Activated CD4-positive, alpha-beta T cell treated with anti-CD3 and anti-CD28 coated beads, Interleukin-2, amount 50 U/mL, for 16 hours (primary cell): ENCODE results near the gene DPH6.
"Not testable (repeated sequence)": the region's sequence is repeated elsewhere in the genome, so short reads cannot be mapped to it uniquely, and the experiment has no call there.

Experiments used
- DNase-seq: peaks from one replicate; pipeline ENCODE4 v3.0.0-alpha.2; 2020

Gene DPH6

DNA sequence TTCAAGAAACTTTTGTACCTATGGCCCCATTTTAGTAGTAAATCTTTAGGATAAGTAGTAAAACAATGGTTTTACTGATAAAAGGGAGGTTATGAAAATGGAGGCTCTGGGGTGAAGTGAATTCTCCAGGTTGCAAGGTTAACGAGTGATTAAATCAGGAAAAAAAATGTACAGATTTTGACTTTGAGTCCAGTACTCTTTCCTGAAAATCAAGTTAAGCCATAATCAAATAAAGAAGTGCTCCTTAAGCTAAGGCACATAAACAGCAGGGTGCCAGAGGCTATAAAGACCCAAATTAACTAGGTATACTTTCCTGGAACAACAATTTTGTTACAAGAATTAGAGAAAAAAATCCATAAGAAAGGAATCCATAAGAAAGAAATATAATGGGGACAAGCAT lies 114.7 kb downstream of the DPH6 start:
- no peak for DNase-seq

DNA sequence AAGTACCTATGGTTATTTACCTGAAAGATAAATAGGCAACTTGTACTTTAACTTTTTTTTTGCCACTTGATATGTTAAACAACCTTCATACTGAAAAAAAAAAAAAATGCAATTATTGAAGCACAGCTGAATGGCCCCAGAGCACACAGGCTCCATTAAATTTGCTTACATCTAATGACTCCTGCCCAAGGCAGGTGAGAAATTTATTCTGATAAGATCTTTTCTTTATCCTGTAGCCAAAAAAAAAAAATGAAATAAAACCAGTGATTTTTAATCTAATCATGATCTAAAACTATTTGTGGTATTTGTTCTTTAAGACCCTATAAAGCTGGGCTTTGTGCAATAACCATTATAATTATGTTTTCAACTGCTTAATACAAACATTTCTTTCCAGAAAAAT lies 115.7 kb downstream of the DPH6 start:
- no peak for DNase-seq

DNA sequence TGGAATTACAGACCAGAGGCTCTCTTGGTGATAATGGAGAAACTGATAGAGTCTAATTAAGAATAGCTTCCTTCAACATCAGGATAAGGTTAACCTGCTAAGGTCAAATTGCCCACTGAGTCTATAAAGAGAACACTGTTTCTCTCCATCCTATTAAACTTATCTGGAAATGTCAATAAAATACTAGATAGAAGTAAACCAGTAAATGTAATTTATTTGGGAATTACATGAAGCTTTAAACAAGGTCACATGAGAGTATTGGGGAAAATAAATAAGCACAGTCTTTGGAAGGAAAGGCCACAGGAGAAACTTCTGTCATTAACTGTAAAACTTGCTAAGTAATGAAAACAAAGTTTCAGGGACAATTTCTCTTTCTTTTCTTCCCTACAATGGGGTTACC lies 118.5 kb downstream of the DPH6 start:
- no peak for DNase-seq

DNA sequence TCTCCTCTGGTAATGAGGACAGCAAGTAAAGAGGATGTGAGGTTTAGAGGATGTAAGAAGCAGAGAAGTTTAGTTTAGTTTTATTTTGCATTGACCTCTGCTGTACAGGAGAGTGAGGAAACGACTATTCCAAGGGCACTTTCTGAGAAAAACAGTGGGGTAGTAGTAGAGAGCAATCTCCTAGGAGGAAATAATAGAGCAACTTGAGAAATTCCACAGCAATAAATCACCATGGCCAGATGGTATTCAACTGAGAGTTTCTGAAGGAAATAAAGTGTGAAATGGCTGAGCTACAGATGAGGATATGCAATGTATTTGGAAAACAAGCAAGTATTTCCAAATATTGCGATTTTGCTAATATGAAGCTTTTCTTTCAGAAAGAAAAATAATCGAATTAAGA lies 118.9 kb downstream of the DPH6 start:
- DNase-seq = no peak

DNA sequence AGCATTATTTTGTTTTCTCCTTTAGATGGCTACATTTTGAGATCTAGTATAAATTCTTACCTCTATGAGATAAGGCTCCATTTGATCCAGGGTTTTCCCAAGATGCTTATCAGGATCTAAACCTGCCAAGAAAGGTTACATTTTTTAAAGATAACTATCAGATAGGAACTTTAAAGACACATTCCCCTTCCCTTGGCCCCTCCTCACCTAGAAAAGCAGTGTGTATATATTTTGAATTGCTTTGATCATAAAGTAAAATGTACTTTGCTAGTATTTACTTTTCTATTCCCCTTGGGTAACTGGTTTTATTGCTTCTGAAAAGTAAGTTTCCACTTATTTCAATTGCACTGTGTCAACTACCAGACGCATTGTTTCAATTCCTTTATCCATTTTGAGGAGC lies 135.2 kb downstream of the DPH6 start:
- no peak for DNase-seq

DNA sequence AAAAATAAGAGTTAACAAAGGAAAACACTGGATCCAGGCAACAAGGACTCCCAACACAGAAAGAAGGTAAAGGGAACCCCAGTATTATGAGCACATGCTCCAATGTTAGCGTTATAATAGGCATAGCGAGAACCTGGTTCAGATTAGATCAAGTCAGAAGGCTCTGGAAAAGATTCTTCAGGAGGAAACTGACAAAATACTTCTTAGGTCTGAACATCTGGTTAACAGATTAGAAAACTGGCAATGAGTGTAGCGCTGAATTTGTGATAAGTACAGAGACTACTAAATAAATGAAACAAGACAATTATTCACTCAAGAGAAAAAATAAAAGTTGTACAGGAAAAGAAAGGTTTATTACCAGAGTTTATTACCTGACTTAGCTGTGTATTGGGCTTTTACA lies 146.1 kb downstream of the DPH6 start:
- DNase-seq = no peak

DNA sequence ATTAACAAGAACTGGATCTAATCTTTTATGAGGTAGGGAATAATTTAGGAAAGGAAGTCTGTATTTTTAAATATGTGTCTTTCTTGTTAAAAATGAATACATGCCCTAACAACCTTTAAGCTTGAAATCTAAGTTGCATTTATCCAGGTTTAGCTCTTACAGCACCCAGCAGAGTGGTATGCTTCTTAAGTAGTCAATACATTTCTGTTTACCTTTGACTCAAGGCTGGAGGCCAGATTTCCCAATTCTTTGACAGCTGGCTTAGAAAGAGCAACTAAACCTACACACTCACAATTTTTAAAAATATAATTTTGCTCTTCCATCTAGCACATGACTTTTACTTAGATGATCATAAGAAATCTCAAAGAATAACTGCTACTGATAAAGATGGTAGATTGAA lies 148.9 kb downstream of the DPH6 start:
- DNase-seq = no peak

DNA sequence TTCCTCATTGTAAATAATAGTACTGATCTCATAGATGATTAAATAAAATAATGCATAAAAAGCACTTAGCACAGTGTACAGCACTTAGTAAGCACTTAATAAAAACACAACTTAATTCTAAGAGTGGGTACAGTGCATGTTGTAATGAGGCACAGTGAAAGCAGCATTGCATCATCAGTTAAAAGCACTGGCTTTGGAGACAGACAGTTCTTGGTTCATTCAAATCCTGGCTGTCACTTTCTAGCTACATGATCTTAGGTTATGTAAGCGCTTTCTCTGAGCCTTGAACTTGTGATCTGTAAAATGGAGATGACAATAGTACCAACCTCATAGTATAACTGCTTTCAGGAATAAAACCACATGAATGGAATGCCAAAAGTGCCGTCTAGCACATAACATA lies 151.5 kb downstream of the DPH6 start:
- no peak for DNase-seq

DNA sequence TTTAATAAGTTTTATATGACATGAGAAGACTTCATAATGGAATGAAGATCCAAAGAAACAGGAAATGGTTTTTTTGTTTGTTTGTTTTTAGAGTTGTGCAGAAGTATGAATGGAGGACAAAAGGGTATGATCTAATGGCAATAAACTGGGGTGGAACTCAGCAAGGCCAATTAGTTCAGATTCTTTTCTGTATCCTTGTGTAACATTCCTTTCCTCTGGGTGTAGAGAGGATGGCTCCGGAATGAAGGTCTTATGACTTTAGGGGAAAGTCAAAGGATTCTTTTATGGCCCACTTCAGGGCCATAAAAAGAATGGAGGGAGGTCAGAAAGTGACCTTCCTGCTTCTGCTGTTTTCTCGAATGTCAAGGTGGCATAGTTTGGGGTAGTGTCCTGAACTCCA lies 152.6 kb downstream of the DPH6 start:
- no peak for DNase-seq

DNA sequence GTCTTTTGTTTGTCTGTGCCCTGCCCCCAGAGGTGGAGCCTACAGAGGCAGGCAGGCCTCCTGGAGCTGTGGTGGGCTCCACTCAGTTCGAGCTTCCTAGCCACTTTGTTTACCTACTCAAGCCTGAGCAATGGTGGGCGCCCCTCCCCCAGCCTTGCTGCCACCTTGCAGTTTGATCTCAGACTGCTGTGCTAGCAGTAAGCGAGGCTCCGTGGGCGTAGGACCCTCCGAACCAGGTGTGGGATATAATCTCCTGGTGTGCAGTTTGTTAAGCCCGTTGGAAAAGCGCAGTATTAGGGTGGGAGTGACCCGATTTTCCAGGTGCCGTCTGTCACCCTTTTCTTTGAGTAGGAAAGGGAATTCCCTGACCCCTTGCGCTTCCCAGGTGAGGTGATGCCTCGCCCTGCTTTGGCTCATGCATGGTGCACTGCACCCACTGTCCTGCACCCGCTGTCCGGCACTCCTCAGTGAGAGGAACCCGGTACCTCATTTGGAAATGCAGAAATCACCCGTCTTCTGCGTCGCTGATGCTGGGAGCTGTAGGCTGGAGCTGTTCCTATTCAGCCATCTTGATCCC lies 154.5 kb downstream of the DPH6 start:
- DNase-seq = not testable (repeated sequence)

DNA sequence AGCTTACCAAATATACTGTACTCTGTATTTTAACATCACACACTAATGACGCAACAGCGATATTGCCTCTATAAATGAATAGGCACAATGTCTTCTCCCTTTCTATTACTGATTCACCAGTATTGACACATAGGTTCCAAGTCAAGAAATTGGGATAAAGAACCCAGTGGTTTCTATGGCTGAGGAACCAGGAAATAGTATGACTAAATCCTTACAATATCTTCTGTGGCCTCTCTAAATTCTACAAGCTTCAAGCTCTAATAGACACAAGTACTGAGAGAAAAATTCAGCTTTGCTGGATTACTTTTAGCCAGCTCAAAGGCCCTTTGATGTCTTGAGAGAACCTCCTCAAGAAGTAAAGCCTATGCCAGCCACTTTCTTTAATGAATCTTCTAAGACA lies 162.5 kb downstream of the DPH6 start:
- no peak for DNase-seq

DNA sequence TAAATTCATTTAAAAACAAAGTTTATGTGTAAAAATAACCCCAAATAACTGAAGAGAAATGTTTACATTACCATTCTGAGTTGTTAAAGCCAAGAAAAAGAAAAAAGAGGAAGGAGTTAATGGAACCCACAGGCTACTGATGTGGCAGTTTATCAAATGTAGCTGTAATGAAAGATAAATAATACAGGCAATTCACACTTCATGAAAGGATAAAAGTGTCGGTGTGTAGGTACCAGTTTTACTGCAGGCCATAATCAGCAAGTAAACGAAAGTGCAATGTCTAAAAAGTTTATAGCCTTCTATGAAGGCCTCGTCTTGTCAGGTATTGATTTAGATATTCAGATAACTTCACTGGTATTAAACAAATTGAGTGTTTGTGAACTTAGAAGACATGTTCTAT lies 164.6 kb downstream of the DPH6 start:
- DNase-seq = no peak

DNA sequence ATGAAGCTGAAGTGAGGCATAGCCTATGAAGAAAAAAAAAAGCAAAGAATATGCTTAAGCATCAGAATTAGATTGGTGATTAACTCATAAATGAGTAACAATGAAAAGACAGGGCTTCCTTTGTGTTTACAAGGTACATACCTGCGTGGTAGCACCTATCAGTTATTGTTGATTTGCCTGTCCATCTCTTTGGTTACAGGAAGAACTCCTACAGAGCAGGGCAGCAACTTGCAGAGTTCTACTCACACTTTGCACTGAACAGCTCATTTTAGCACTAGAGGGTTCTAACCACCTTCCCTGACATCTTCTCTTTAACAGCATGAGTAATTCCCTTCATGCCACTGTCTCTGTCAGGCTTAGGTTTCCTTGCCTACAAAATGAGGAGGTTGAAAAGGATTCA lies 166.0 kb downstream of the DPH6 start:
- DNase-seq = peak; percentile 14

DNA sequence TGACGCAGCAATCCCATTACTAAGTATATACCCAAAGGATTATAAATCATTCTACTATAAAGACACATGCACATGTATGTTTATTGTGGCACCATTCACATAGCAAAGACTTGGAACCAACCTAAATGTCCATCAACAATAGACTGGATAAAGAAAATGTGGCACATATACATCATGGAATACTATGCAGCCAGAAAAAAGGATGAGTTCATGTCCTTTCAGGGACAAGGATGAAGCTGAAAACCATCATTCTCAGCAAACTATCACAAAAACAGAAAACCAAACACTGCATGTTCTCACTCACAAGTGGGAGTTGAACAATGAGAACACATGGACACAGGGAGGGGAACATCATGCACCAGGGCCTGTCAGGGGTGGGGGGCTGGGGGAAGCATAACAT lies 167.5 kb downstream of the DPH6 start:
- not testable (repeated sequence) for DNase-seq

DNA sequence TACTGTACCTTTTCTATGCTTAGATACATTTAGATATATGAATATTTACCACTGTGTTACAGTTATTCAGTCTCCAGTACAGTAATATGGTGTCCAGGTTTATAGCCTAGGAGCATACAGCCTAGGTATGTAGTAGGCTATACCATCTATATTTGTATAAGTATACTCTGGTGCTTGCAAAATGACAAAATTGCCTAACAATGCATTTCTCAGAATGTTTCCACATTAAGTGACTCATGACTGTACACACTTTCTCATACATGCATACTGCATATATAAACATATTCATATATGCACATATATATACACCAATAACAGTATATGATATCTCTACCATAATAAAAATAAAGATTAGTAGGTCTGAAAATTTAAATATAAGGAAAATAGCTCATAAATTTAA lies 169.3 kb downstream of the DPH6 start:
- no peak for DNase-seq

DNA sequence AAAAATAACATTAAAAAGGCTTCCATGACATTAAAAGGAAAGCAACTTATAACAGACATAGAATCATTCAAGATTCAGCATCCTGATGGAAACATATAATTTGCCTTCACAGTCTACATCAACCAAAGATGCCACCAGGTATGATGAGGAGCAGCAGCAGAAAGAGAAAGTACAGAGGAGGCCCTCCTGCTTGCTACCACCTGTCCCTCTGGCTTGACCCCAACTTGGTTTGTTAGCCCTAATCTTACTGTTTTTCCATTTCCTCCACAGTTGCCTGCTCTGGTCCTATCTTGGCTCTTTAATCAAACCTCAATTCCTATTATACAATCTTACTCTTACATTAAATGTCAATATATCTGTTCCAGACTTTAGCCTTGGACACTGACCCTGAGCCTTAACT lies 171.3 kb downstream of the DPH6 start:
- DNase-seq = no peak

DNA sequence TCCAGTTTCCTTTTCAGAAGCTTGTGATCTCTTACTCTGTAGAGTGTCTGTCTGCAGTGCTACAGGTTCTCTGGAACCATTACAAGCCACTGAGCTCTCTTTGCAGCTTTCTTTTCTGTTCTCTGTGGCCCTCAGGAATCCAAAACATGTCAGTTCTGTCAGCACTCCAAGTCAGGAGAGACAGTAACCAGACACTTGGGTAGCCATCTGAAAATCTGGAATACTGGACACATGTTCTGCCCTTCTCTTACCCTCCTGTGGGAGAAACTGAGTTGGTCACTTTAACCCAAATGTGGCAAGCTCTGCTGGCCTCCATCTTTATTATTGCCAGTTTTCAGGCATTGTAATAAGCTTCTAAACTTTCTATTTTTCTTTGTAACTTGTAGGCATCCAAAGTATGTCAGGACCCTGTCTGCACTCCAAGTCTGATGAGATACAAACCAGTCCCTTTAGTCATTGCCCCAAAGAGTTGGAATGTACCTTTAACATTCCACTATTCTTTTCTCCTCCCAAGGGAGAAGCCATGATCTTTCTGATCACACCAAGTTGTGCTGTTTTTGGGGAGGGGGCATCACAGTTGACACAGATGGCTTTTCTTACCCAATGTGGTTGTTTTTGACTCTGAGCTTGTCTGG lies 183.7 kb downstream of the DPH6 start:
- DNase-seq = no peak

DNA sequence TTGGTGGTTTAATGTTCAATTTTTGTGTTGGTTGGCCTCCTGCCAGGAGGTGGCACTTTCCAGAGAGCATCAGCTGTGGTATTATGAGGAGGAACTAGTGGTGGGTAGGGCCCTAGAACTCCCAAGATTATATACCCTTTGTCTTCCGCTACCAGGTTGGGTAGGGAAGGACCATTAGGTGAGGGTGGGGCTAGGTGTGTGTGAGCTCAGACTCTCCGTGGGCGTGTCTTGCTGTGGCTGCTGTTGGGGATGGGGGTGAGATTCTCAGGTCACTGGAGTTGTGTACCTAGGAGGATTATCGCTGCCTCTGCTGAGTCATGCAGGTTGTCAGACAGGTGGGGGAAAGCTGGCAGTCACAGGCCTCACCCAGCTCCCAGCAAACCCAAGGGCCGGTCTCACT lies 187.1 kb downstream of the DPH6 start:
- no peak for DNase-seq

DNA sequence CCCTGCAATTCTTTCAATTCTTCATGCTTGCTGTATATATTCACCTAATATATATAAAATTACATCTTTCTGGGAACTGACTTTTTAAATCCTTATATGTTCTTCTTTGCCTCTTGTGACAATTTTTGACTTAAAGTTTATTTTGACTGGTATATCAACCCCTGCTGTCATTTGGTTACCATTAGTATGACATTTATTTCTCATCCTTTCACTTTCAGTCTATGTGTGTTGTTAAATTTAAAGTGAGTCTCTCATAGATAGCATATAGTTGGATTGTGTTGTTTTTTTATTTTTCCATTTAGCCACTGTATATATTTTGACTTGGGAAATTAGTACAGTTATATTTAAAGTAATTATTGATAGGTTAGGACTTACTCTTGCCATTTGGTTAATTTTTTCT lies 194.9 kb downstream of the DPH6 start:
- DNase-seq = no peak

DNA sequence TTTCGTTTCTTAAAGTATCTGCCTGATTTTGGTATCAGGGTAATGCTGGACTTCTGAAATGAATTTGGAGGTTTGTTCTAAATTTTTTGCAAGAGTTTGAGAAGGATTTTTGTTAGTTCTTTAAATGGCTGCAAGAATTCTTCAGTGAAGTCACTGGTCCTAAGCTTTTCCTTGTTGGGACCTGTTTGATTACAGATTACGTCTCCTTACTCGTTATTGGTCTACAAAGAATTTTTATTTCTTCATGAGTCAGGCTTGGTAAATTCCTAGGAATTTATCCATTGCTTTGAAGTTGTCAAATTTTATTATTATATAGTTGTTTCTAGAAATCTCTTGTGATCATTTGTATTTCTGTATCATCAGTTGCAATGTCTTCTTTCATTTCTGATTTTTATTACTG lies 196.0 kb downstream of the DPH6 start:
- DNase-seq = no peak

DNA sequence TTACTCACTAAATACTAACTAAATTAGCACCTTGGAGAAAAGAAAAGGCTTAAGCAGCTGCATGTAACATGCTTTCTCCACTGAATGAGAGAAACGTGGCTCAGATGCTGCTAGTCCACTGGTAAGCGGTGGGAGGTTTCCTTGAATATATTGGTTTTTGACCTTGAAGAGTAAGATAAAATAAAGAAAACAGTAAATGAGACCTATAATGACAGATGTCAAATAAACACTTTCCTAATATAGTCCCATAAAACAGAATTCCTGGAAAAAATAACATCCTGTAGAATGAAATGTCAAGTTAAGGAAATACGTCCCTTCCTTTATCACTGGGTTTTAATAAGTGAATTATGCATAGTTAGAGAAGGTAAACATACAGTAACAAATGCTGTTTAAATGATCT lies 215.0 kb downstream of the DPH6 start:
- no peak for DNase-seq

DNA sequence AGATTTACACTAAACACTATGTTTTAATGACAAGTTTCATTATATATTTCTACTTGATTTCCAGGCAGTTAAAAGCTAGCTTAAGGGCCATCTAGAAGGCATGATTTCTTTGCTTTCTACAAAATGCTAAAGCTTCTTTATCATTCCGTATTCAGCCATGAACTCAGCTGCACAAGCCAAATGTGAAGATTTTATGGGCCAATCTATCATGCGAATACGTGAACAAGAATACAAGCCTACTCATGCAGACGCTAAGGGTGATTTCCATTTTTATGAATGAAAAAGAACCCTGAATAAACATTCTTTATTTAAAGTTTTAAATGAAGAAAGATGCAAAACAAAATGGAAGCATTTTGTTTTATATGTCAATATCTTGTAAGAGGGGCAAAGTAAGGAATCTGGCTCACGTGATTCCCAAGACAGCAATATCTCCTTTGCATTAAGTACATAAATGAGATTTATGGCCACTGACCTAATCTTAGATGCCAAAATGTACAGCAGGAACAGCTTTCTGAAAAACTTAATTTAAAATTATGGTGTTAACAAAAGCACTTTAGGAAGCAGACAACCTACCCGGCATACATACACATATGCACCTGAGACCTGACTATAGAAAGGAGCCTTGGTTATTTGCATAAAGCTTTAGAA lies 215.8 kb downstream of the DPH6 start:
- DNase-seq = no peak

DNA sequence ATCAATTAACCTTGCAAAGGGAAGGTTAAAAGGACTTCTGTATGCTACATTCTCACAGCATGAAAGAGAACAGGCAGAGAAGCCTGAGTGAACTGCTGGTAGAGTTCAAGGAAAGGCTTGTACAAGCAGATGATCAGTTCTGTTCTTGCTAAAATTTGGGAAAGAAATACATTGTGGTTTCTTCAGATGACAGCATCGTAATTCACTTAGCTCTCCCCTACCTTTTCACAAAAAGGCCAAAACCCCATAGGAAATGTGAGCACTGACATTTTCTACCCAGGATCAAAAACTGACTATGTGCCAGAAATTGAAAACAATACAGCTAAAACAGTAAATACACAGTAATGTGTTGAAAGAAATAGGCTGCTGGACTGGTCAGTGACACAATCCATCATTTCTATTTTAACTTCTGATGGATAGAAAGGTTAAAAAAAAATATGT lies 216.4 kb downstream of the DPH6 start:
- no peak for DNase-seq

DNA sequence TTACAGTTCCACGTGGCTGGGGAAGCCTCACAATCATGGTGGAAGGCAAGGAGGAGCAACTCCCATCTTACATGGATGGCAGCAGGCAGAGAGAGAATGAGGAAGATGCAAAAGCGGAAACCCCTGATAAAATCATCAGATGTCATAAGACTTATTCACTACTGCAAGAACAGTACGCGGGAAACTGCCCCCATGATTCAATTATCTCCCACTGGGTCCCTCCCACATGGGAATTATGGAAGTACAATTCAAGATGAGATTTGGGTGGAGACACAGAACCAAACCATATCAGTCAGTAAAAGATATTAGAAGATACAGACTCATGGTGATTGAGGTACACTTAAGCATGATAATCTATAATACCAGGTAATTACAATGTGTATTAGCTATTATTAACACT lies 217.1 kb downstream of the DPH6 start:
- not testable (repeated sequence) for DNase-seq

DNA sequence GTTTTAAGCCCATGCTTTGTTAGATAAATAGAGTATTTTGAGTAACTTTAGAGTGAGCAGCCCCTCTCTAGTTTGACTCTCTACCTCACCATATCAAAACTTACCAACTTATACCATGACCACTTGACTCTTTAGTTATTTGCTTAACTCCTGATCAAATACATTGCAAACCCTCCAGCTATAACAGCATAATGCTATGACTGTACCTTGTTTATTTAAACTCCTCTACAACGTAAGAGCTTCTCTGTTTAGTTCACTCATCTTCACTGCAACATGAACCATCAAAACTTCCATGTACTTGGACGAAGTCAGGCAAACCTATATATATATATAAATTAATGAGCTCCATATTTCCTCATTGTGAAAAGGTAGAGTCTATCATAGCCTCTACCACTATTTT lies 218.2 kb downstream of the DPH6 start:
- DNase-seq = no peak
